HL-60 (cell line): ENCODE data around the gene LRRC4C.

Experiments
- DNase-seq, 2 experiments: peaks; one replicate each; pipeline ENCODE4 v3.0.0-alpha.2; 2010 to 2020; ENCODE audit warnings: low read depth in 1 of 2, low spot score in 1 of 2
- H3K27ac ChIP-seq: fragments of 250-450 bp; sonication (Bioruptor Pico); replicated peaks from 2 replicates; pipeline ENCODE4 v1.5.1; 2020; ENCODE audit warnings: mild to moderate bottlenecking, moderate library complexity
- H3K27me3 ChIP-seq: fragments of 250-450 bp; sonication (Bioruptor Pico); 2 replicates; pipeline ENCODE4 v1.5.1; 2021; ENCODE audit warnings: mild to moderate bottlenecking, moderate library complexity; ENCODE audit not compliant: insufficient read depth, poor library complexity, severe bottlenecking
- H3K4me3 ChIP-seq: replicated peaks from 2 replicates; pipeline ENCODE4 v1.5.1; 2011; ENCODE audit warnings: mild to moderate bottlenecking, control low read depth, low read length; ENCODE audit not compliant: insufficient read depth
- CTCF ChIP-seq: IDR thresholded peaks from one replicate; pipeline ENCODE4 v1.5.1; 2011; ENCODE audit warnings: low read length, control low read depth, inconsistent platforms; ENCODE audit not compliant: insufficient read depth
- GABPA ChIP-seq: IDR thresholded peaks from 2 replicates; pipeline ENCODE4 v1.6.1; 2012; ENCODE audit warnings: low read depth
- POLR2AphosphoS5 ChIP-seq: IDR thresholded peaks from 2 replicates; pipeline ENCODE4 v1.6.1; 2012; ENCODE audit warnings: low read depth
- REST ChIP-seq: IDR thresholded peaks from 2 replicates; pipeline ENCODE4 v1.6.1; 2012; ENCODE audit warnings: low read depth; ENCODE audit not compliant: insufficient replicate concordance
- SPI1 ChIP-seq: IDR thresholded peaks from 2 replicates; pipeline ENCODE4 v1.6.1; 2012; ENCODE audit warnings: low read depth, mild to moderate bottlenecking, borderline replicate concordance

Gene LRRC4C

GRCh38 chr11:41245184-41245583 is 214.3 kb downstream of the LRRC4C start:
- DNase-seq: no peak
- no peaks in the 10 kb centered on the region for H3K27me3 ChIP-seq
- TF ChIP-seq GABPA (no peak), CTCF (no peak), POLR2AphosphoS5 (no peak), REST (no peak), SPI1 (no peak)
- no peak overlapping the region for H3K27ac ChIP-seq
- no peak overlapping the region for H3K4me3 ChIP-seq

GRCh38 chr11:41237382-41237781 is 222.1 kb downstream of the LRRC4C start:
- TF ChIP-seq CTCF: no peak
- no peak for TF ChIP-seq REST

GRCh38 chr11:41235668-41236067 is 223.8 kb downstream of the LRRC4C start:
- Histone ChIP-seq H3K4me3 (no peak overlapping the region), H3K27me3 (no peaks in the 10 kb centered on the region), H3K27ac (no peak overlapping the region)
- DNase-seq: no peak
- TF ChIP-seq GABPA (no peak), POLR2AphosphoS5 (no peak), SPI1 (no peak), CTCF (no peak), REST (no peak)

More at GRCh38 chr11:41237382-41237781, 222.1 kb downstream of the LRRC4C start:
- no peak overlapping the region for H3K4me3 ChIP-seq
- DNase-seq: no peak
- H3K27me3 ChIP-seq: no peaks in the 10 kb centered on the region
- no peak overlapping the region for H3K27ac ChIP-seq
